SK-N-SH (cell line): ENCODE measurements around the gene BNC2. TPM values are rescaled to one million over a fixed set of nuclear protein-coding genes. Genes with fewer than 3 reads are reported as not detected.

ENCODE experiments used
- CTCF ChIA-PET: fragments of 300-600, 350-600 bp; formaldehyde crosslinking; extraction: SDS; loops from one replicate; lab custom pipeline; 2021; lab: Yijun Ruan, JAX
- POLR2A ChIA-PET: fragments of 350-600 bp; sonication (Branson Sonifier 250); formaldehyde crosslinking; extraction: SDS; loops from one replicate; lab custom pipeline; 2020; ENCODE audit warnings: antibody characterized with exemption, inconsistent platforms; lab: Yijun Ruan, JAX
- DNase-seq: peaks from one replicate; pipeline ENCODE4 v3.0.0; 2012
- H2AFZ ChIP-seq: fragments of 200-600 bp; sonication (generic); 2 replicates; pipeline ENCODE4 v1.8.1; 2016; ENCODE audit warnings: antibody characterized with exemption, mild to moderate bottlenecking, low read depth
- H3F3A ChIP-seq: fragments of 200-600 bp; sonication (generic); replicated peaks from 2 replicates; pipeline ENCODE3; 2016; ENCODE audit warnings: antibody characterized with exemption, mild to moderate bottlenecking; ENCODE audit not compliant: insufficient read depth
- H3K27ac ChIP-seq, 2 experiments: fragments of 200-500 bp in 1 of 2; fragments of 200-600 bp in 1 of 2; sonication (Bioruptor generic) in 1 of 2; sonication (generic), shearing (Covaris generic) in 1 of 2; 2 replicates each; pipeline versions ENCODE4 v1.5.1 to v1.6.1; 2014 to 2016; ENCODE audit warnings: low read depth in 2 of 2, inconsistent platforms in 1 of 2, low read length in 1 of 2, mild to moderate bottlenecking in 1 of 2, mixed read lengths in 1 of 2
- H3K27me3 ChIP-seq: fragments of 200-600 bp; sonication (generic), shearing (Covaris generic); 2 replicates; pipeline ENCODE4 v1.6.1; 2016; ENCODE audit warnings: mixed run types; ENCODE audit not compliant: insufficient read depth
- H3K36me3 ChIP-seq, 2 experiments: fragments of 200-500 bp in 1 of 2; fragments of 200-600 bp in 1 of 2; sonication (Bioruptor generic) in 1 of 2; sonication (generic) in 1 of 2; replicated peaks in 1 of 2; 2 replicates each; pipeline versions ENCODE3 to v1.5.1; 2014 to 2016; ENCODE audit warnings: low read length in 1 of 2, mild to moderate bottlenecking in 1 of 2; ENCODE audit not compliant: insufficient read depth in 2 of 2, control insufficient read depth in 1 of 2
- H3K4me1 ChIP-seq, 2 experiments: fragments of 200-500 bp in 1 of 2; fragments of 200-600 bp in 1 of 2; sonication (Bioruptor generic) in 1 of 2; sonication (generic), shearing (Covaris generic) in 1 of 2; 2 replicates each; pipeline versions ENCODE4 v1.5.1 to v1.6.1; 2014 to 2016; ENCODE audit warnings: low read depth in 1 of 2, low read length in 1 of 2, mixed run types in 1 of 2; ENCODE audit not compliant: insufficient read depth in 2 of 2, control insufficient read depth in 1 of 2
- H3K4me2 ChIP-seq: fragments of 200-600 bp; sonication (generic), shearing (Covaris generic); 2 replicates; pipeline ENCODE4 v1.6.1; 2017; ENCODE audit warnings: mixed run types
- H3K4me3 ChIP-seq, 2 experiments: fragments of 200-500 bp in 1 of 2; fragments of 200-600 bp in 1 of 2; sonication (Bioruptor generic) in 1 of 2; sonication (generic), shearing (Covaris generic) in 1 of 2; 2 replicates each; pipeline versions ENCODE4 v1.5.1 to v1.8.1; 2014 to 2016; ENCODE audit warnings: low read depth in 2 of 2, inconsistent platforms in 1 of 2, low read length in 1 of 2, mild to moderate bottlenecking in 1 of 2, mixed read lengths in 1 of 2, moderate library complexity in 1 of 2
- H3K79me2 ChIP-seq: fragments of 200-600 bp; sonication (generic); 2 replicates; pipeline ENCODE4 v1.8.1; 2017; ENCODE audit warnings: mild to moderate bottlenecking; ENCODE audit not compliant: insufficient read depth
- H3K9ac ChIP-seq: fragments of 200-600 bp; sonication (generic); 2 replicates; pipeline ENCODE4 v1.6.1; 2017; ENCODE audit warnings: mixed run types
- H3K9me2 ChIP-seq: fragments of 200-600 bp; sonication (generic); 2 replicates; pipeline ENCODE4 v1.6.1; 2017; ENCODE audit warnings: mixed run types
- H3K9me3 ChIP-seq: fragments of 200-600 bp; sonication (generic); 2 replicates; pipeline ENCODE4 v1.6.1; 2017; ENCODE audit warnings: mixed run types, mild to moderate bottlenecking, moderate library complexity
- H4K20me1 ChIP-seq: fragments of 200-600 bp; sonication (generic); 2 replicates; pipeline ENCODE4 v1.6.1; 2017; ENCODE audit warnings: mild to moderate bottlenecking, mixed run types; ENCODE audit not compliant: insufficient read depth
- CTCF ChIP-seq: fragments of 200-600 bp; sonication (generic); IDR thresholded peaks from 2 replicates; pipeline ENCODE4 v1.6.1; 2017; ENCODE audit warnings: antibody characterized with exemption, mild to moderate bottlenecking, moderate library complexity
- ELF1 ChIP-seq: IDR thresholded peaks from 2 replicates; pipeline ENCODE4 v1.4.0; 2012
- EP300 ChIP-seq, 2 experiments: IDR thresholded peaks; 2 replicates each; pipeline versions ENCODE4 v1.4.0 to v1.6.1; 2012; ENCODE audit warnings: borderline replicate concordance in 1 of 2, low read depth in 1 of 2, low read length in 1 of 2
- FOSL2 ChIP-seq: IDR thresholded peaks from 2 replicates; pipeline ENCODE4 v1.4.0; 2012; ENCODE audit warnings: low read depth, mild to moderate bottlenecking, moderate library complexity, borderline replicate concordance
- FOXM1 ChIP-seq: IDR thresholded peaks from 2 replicates; pipeline ENCODE4 v1.4.0; 2012; ENCODE audit warnings: low read depth, mild to moderate bottlenecking
- GABPA ChIP-seq: IDR thresholded peaks from 2 replicates; pipeline ENCODE4 v1.4.0; 2012; ENCODE audit warnings: low read depth, mild to moderate bottlenecking
- IRF3 ChIP-seq: fragments of 150-350 bp; IDR thresholded peaks from 2 replicates; pipeline ENCODE4 v1.6.1; 2016; ENCODE audit warnings: mild to moderate bottlenecking, low read depth, low read length
- PBX3 ChIP-seq: IDR thresholded peaks from 2 replicates; pipeline ENCODE4; 2012
- POLR2AphosphoS5 ChIP-seq: IDR thresholded peaks from 2 replicates; pipeline ENCODE4 v1.6.1; 2012; ENCODE audit warnings: low read depth, low read length
- RCOR1 ChIP-seq: fragments of 150-350 bp; IDR thresholded peaks from 2 replicates; pipeline ENCODE4 v1.6.1; 2017; ENCODE audit warnings: antibody characterized with exemption, low read length
- REST ChIP-seq: IDR thresholded peaks from 2 replicates; pipeline ENCODE4 v1.6.1; 2012; ENCODE audit warnings: mild to moderate bottlenecking, low read depth, low read length, moderate library complexity
- RXRA ChIP-seq: IDR thresholded peaks from 2 replicates; pipeline ENCODE4 v1.4.0; 2012; ENCODE audit warnings: low read depth, mild to moderate bottlenecking, borderline replicate concordance
- SMC3 ChIP-seq: IDR thresholded peaks from 2 replicates; pipeline ENCODE4 v1.6.1; 2012; ENCODE audit warnings: low read depth, low read length, improper control_type of control experiment
- TCF12 ChIP-seq: IDR thresholded peaks from 2 replicates; pipeline ENCODE4 v1.4.0; 2012
- TEAD4 ChIP-seq: IDR thresholded peaks from 2 replicates; pipeline ENCODE4 v1.4.0; 2012; ENCODE audit warnings: mild to moderate bottlenecking, borderline replicate concordance; ENCODE audit not compliant: insufficient read depth
- USF1 ChIP-seq: IDR thresholded peaks from 2 replicates; pipeline ENCODE4 v1.4.0; 2012; ENCODE audit warnings: low read depth, borderline replicate concordance
- USF2 ChIP-seq: fragments of 150-350 bp; IDR thresholded peaks from 2 replicates; pipeline ENCODE4 v1.6.1; 2017; ENCODE audit warnings: antibody characterized with exemption, low read length, low read depth, borderline replicate concordance
- YY1 ChIP-seq: IDR thresholded peaks from 2 replicates; pipeline ENCODE4 v1.4.0; 2012; ENCODE audit warnings: low read depth, mild to moderate bottlenecking
- ZBTB33 ChIP-seq: IDR thresholded peaks from 2 replicates; pipeline ENCODE4 v1.4.0; 2012; ENCODE audit warnings: low read depth, borderline replicate concordance
- WGBS: methylation state at CpG from one replicate; pipeline ENCODE4 v1.1.6; 2017; ENCODE audit warnings: low lambda C conversion rate; 5-methylcytosine and 5-hydroxymethylcytosine counted together
- polyA plus RNA-seq, 3 experiments: library from polyadenylated mRNA; depleted of rRNA; stranded (reverse); fragments of >200 nt; gene quantifications; 2 replicates each; pipeline ENCODE4 v1.2.3, GENCODE V29; 2012

Gene BNC2
- polyA plus RNA-seq, 1 of the 3 experiments (the other 2 are of a cell fraction): 8.8 TPM

GRCh38 chr9:16652582-16652981 lies 217.9 kb downstream of the BNC2 start:
- Histone ChIP-seq H3K9ac (no peak overlapping the region), H3K79me2 (peaks cover 22% of the 10 kb centered on the region), H3K4me3 (no peak overlapping the region), H2AFZ (no peak overlapping the region), H3K36me3 (no peaks in the 10 kb centered on the region), H3K27ac (no peak overlapping the region), H3K27me3 (no peaks in the 10 kb centered on the region), H3K4me2 (no peak overlapping the region), H3F3A (no peaks in the 10 kb centered on the region), H4K20me1 (no peaks in the 10 kb centered on the region), H3K9me3 (no peaks in the 10 kb centered on the region), H3K9me2 (no peaks in the 10 kb centered on the region), H3K4me1 (peaks cover 0 to 18% of the 10 kb centered on the region in 2 experiments; a peak in 3 of 4 replicates)
- ChIA-PET POLR2A (no interaction called here), CTCF (interaction anchor here (1.1 to 1.2 kb wide), 2 partner anchors 18 to 24 kb away, joined by 3 read pairs; no protein-coding TSS in a partner anchor)
- DNase-seq: no peak
- 79% methylated on average over 4 of the region's 4 CpGs for WGBS
- TF ChIP-seq REST (no peak), IRF3 (no peak), ZBTB33 (no peak), TEAD4 (no peak), YY1 (no peak), RCOR1 (no peak), POLR2AphosphoS5 (no peak), FOSL2 (no peak), FOXM1 (no peak), RXRA (no peak), USF2 (no peak), ELF1 (no peak), EP300 (IDR thresholded peaks at IDR 0.05; ENCODE audit: borderline replicate concordance in 1 of 2, low read depth in 1 of 2, low read length in 1 of 2) (no peak), TCF12 (no peak), SMC3 (no peak), PBX3 (no peak), GABPA (no peak), CTCF (no peak), USF1 (no peak)
- TF ChIP-seq, all 33 proteins: peak for 0
